Loucy (cell line): ENCODE data around the gene ATP11B.

Experiments
- H2AFZ ChIP-seq: fragments of 200-600 bp; sonication (generic); 2 replicates; pipeline ENCODE4 v1.6.0; 2016; ENCODE audit warnings: antibody characterized with exemption, mild to moderate bottlenecking, low read length, moderate library complexity
- H3F3A ChIP-seq: fragments of 200-600 bp; 2 replicates; pipeline ENCODE4 v1.6.0; 2016; ENCODE audit warnings: antibody characterized with exemption, low read depth, mild to moderate bottlenecking
- H3K27me3 ChIP-seq: fragments of 200-600 bp; sonication (generic); 2 replicates; pipeline ENCODE4 v1.6.1; 2014; ENCODE audit warnings: low read length, mild to moderate bottlenecking; ENCODE audit not compliant: insufficient read depth, poor library complexity, severe bottlenecking
- H3K36me3 ChIP-seq: fragments of 200-600 bp; sonication (generic); 2 replicates; pipeline ENCODE4 v1.6.1; 2016; ENCODE audit warnings: low read length; ENCODE audit not compliant: insufficient read depth
- H3K4me1 ChIP-seq: fragments of 200-600 bp; sonication (generic); 2 replicates; pipeline ENCODE4 v1.5.1; 2014; ENCODE audit warnings: low read length, mild to moderate bottlenecking; ENCODE audit not compliant: insufficient read depth, poor library complexity, severe bottlenecking
- H3K4me2 ChIP-seq: fragments of 200-600 bp; sonication (generic); 2 replicates; pipeline ENCODE4 v1.6.0; 2014; ENCODE audit warnings: antibody characterized with exemption, low read length, low read depth, mild to moderate bottlenecking; ENCODE audit not compliant: poor library complexity, severe bottlenecking
- H3K4me3 ChIP-seq: fragments of 200-600 bp; sonication (generic); 2 replicates; pipeline ENCODE4 v1.5.1; 2014; ENCODE audit warnings: low read length, mild to moderate bottlenecking, mixed read lengths; ENCODE audit not compliant: poor library complexity, severe bottlenecking
- H3K79me2 ChIP-seq: fragments of 200-600 bp; sonication (generic); 2 replicates; pipeline ENCODE4 v1.6.1; 2014; ENCODE audit warnings: low read length; ENCODE audit not compliant: insufficient read depth
- H3K9ac ChIP-seq: fragments of 200-600 bp; sonication (generic); 2 replicates; pipeline ENCODE4 v1.6.0; 2014; ENCODE audit warnings: mild to moderate bottlenecking, low read depth, low read length, moderate library complexity; ENCODE audit not compliant: poor library complexity, severe bottlenecking
- H3K9me2 ChIP-seq: fragments of 200-600 bp; sonication (generic); replicated peaks from 2 replicates; pipeline ENCODE4 v1.6.1; 2016; ENCODE audit warnings: low read depth, low read length, mixed read lengths
- H3K9me3 ChIP-seq: fragments of 200-600 bp; sonication (generic); 2 replicates; pipeline ENCODE4 v1.6.1; 2014; ENCODE audit warnings: mild to moderate bottlenecking, antibody characterized with exemption, low read length, low read depth; ENCODE audit not compliant: insufficient read depth
- H4K20me1 ChIP-seq: fragments of 200-600 bp; sonication (generic); 2 replicates; pipeline ENCODE4 v1.6.0; 2014; ENCODE audit warnings: antibody characterized with exemption, low read length, mild to moderate bottlenecking; ENCODE audit not compliant: insufficient read depth, poor library complexity, severe bottlenecking
- EZH2phosphoT487 ChIP-seq: fragments of 200-600 bp; IDR thresholded peaks from 2 replicates; pipeline ENCODE4 v1.6.1; 2018; ENCODE audit warnings: antibody characterized with exemption, mild to moderate bottlenecking, moderate library complexity, borderline replicate concordance
- TF ChIP-seq, protein P1 (sequence below): fragments of 200-600 bp; sonication (generic); conservative IDR thresholded peaks from 2 replicates; pipeline ENCODE4 v1.5.1; 2014; ENCODE audit warnings: mild to moderate bottlenecking, antibody characterized with exemption, low read length

The ATP11B gene

DNA sequence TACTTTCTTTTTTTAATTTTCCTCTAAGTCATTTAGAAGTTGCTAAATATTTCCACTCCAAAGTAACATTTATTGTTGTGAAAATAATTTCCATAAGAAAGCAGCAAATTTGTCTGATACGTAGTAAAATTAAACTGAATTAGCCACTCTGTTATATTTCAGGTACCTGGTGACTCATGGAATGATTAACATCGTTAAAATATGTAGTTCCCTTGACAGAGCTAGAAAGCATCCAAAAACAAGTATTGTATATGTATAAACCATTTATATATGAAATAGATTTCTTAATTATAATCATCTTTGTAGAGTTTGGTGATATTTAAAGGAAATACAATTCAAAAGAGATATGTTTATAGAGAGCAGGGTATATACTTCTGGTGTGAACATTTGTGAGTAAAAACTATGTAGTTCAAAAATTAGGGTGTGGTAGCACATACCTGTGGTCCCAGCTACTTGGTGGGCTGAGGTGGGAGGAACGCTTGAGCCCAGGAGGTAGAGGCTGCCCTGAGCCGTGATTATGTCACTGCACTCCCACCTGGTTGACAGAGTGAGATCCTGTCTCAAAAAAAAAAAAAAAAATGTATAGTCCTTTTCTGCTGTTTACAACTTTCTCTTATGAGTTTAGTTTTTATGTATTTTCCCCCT is 36.6 kb downstream of the ATP11B start:
- no peak overlapping the region for H3K4me3 ChIP-seq
- no peaks in the 10 kb centered on the region for H3K4me1 ChIP-seq
- no peaks in the 10 kb centered on the region for H3F3A ChIP-seq
- no peak overlapping the region for H3K4me2 ChIP-seq
- H3K9ac ChIP-seq = no peak overlapping the region
- peaks cover 6% of the 10 kb centered on the region for H3K27me3 ChIP-seq
- H3K36me3 ChIP-seq = no peaks in the 10 kb centered on the region
- no peaks in the 10 kb centered on the region for H3K79me2 ChIP-seq
- H2AFZ ChIP-seq = no peak overlapping the region
- TF ChIP-seq, protein P1, sequence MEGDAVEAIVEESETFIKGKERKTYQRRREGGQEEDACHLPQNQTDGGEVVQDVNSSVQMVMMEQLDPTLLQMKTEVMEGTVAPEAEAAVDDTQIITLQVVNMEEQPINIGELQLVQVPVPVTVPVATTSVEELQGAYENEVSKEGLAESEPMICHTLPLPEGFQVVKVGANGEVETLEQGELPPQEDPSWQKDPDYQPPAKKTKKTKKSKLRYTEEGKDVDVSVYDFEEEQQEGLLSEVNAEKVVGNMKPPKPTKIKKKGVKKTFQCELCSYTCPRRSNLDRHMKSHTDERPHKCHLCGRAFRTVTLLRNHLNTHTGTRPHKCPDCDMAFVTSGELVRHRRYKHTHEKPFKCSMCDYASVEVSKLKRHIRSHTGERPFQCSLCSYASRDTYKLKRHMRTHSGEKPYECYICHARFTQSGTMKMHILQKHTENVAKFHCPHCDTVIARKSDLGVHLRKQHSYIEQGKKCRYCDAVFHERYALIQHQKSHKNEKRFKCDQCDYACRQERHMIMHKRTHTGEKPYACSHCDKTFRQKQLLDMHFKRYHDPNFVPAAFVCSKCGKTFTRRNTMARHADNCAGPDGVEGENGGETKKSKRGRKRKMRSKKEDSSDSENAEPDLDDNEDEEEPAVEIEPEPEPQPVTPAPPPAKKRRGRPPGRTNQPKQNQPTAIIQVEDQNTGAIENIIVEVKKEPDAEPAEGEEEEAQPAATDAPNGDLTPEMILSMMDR = no peak
- TF ChIP-seq EZH2phosphoT487 = no peak
- no peaks in the 10 kb centered on the region for H3K9me3 ChIP-seq
- H3K9me2 ChIP-seq = no peaks in the 10 kb centered on the region
- no peaks in the 10 kb centered on the region for H4K20me1 ChIP-seq

DNA sequence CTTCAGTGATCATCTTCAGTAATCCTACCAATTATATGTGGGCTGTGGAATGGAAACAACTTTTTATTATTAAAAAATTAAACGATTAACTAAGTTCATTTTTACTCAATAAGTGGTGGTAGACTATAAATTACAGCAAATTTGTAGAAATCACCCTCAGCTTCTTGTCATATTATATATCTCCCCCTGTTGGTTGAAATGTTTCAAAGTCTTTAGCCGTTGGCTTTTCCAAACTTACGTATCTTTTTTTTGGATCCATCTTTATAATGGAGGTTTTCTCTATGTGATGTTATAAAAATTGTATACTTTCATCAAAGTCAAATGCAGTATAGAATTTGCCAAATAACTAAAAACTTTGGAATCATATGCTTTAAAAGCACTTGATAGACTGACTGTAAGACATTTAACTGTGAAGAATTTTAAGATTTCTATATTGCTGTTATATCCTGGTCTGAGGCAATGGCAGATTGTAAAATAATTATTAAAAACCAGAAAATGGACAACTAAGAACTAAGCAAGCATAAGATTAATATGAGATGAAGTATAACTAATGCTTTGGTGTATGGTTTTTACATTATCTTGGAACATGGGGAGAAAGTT is 44.7 kb downstream of the ATP11B start:
- H3K79me2 ChIP-seq = no peaks in the 10 kb centered on the region
- H3K4me1 ChIP-seq = no peaks in the 10 kb centered on the region
- H2AFZ ChIP-seq = no peak overlapping the region
- no peaks in the 10 kb centered on the region for H3F3A ChIP-seq
- no peak overlapping the region for H3K4me3 ChIP-seq
- no peaks in the 10 kb centered on the region for H4K20me1 ChIP-seq
- H3K9me3 ChIP-seq = no peaks in the 10 kb centered on the region
- no peaks in the 10 kb centered on the region for H3K27me3 ChIP-seq
- H3K4me2 ChIP-seq = no peak overlapping the region
- TF ChIP-seq EZH2phosphoT487 = no peak
- TF ChIP-seq, protein P1 = peak; percentile 68
- no peaks in the 10 kb centered on the region for H3K9me2 ChIP-seq
- H3K9ac ChIP-seq = no peak overlapping the region
- no peaks in the 10 kb centered on the region for H3K36me3 ChIP-seq

DNA sequence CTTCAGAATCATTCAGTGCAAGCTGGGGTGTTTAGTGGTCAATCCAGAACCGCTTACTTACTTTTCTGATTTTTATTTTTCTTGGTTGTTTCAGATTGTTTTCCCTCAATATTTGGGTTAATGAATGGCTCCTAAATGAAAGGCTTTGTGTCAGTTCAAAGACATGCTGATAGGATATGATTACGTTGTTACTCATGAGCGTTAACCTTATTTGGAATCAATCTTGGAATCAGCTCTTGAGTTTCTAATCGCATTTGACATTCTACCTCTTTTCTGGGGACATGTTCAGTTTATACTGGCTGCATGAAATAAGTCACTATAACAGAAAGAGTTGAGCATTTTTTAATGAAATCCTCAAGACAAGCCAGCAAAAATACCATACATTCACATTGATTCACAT is 50.2 kb downstream of the ATP11B start:
- Histone ChIP-seq H3K9ac (no peak overlapping the region), H3K4me3 (no peak overlapping the region), H3K9me3 (no peaks in the 10 kb centered on the region), H3K4me2 (no peak overlapping the region), H3K4me1 (no peaks in the 10 kb centered on the region), H3K36me3 (no peaks in the 10 kb centered on the region), H3K9me2 (no peaks in the 10 kb centered on the region), H3F3A (no peaks in the 10 kb centered on the region), H4K20me1 (no peaks in the 10 kb centered on the region), H2AFZ (no peak overlapping the region), H3K79me2 (no peaks in the 10 kb centered on the region), H3K27me3 (no peaks in the 10 kb centered on the region)
- TF ChIP-seq, protein P1 = no peak
- TF ChIP-seq EZH2phosphoT487 = no peak
